ENCODE measurements around the gene NIF3L1. TPM values are rescaled to one million over a fixed set of nuclear protein-coding genes. Genes with fewer than 3 reads are reported as not detected.
A peak's percentile ranks its signal among the peaks of the same experiment; 100 is the strongest.

The NIF3L1 gene
- total RNA-seq, 1 donor from 2014 or later = 22.6 TPM

GRCh38 chr2:200944467-200945394, 55.6 kb downstream of the NIF3L1 start:
- no peak overlapping the region for H3K4me3 Mint-ChIP-seq (ENCODE audit: unreplicated experiment)
- DNase-seq (ENCODE audit: extremely low spot score, unreplicated experiment) = no peak
- peak overlapping the region; percentile 89 for H3K27ac Mint-ChIP-seq (ENCODE audit: unreplicated experiment)
- no peaks in the 10 kb centered on the region for H3K27me3 Mint-ChIP-seq (ENCODE audit: unreplicated experiment)
- H3K36me3 Mint-ChIP-seq (ENCODE audit: unreplicated experiment) = peaks cover 30% of the 10 kb centered on the region
- H3K9me3 Mint-ChIP-seq (ENCODE audit: unreplicated experiment) = no peaks in the 10 kb centered on the region
- TF ChIP-seq CTCF (IDR thresholded peaks at IDR 0.05) = no peak
- H3K4me1 Mint-ChIP-seq (ENCODE audit: unreplicated experiment) = peaks cover 13% of the 10 kb centered on the region

- H3K27ac Mint-ChIP-seq (ENCODE audit: unreplicated experiment) = peak overlapping the region; percentile 89
- no peak for TF ChIP-seq CTCF (IDR thresholded peaks at IDR 0.05)
- DNase-seq (ENCODE audit: extremely low spot score, unreplicated experiment) = no peak
- no peak overlapping the region for H3K4me3 Mint-ChIP-seq (ENCODE audit: unreplicated experiment)
- peaks cover 13% of the 10 kb centered on the region for H3K4me1 Mint-ChIP-seq (ENCODE audit: unreplicated experiment)
- no peaks in the 10 kb centered on the region for H3K9me3 Mint-ChIP-seq (ENCODE audit: unreplicated experiment)
- H3K27me3 Mint-ChIP-seq (ENCODE audit: unreplicated experiment) = no peaks in the 10 kb centered on the region
- H3K36me3 Mint-ChIP-seq (ENCODE audit: unreplicated experiment) = peaks cover 30% of the 10 kb centered on the region
Observed at GRCh38 chr2:200945395-200945729, 56.2 kb downstream of the NIF3L1 start.

GRCh38 chr2:200950378-200950777, 61.2 kb downstream of the NIF3L1 start:
- H3K4me1 Mint-ChIP-seq (ENCODE audit: unreplicated experiment) = peaks cover 2% of the 10 kb centered on the region

More at GRCh38 chr2:200950378-200950777, 61.2 kb downstream of the NIF3L1 start:
- no peak overlapping the region for H3K27ac Mint-ChIP-seq (ENCODE audit: unreplicated experiment)
- TF ChIP-seq CTCF (IDR thresholded peaks at IDR 0.05) = no peak
- no peaks in the 10 kb centered on the region for H3K27me3 Mint-ChIP-seq (ENCODE audit: unreplicated experiment)
- peaks cover 23% of the 10 kb centered on the region for H3K36me3 Mint-ChIP-seq (ENCODE audit: unreplicated experiment)
- no peaks in the 10 kb centered on the region for H3K9me3 Mint-ChIP-seq (ENCODE audit: unreplicated experiment)
- DNase-seq (ENCODE audit: extremely low spot score, unreplicated experiment) = no peak
- H3K4me3 Mint-ChIP-seq (ENCODE audit: unreplicated experiment) = no peak overlapping the region

Other genes with a start within 250 kb of the NIF3L1 start
- gene BZW1, start 77.5 kb upstream of the NIF3L1 start, total RNA-seq = 199 and 214 TPM in 2 replicates
- 92.0 and 96.8 TPM in 2 replicates for gene CLK1, start 24.7 kb upstream of the NIF3L1 start, total RNA-seq
- gene PPIL3, start 294 bp upstream of the NIF3L1 start, total RNA-seq = 49.7 and 50.8 TPM in 2 replicates
- 24.0 and 25.5 TPM in 2 replicates for gene ORC2, start 74.3 kb downstream of the NIF3L1 start, total RNA-seq
- gene HYCC2, start 182.3 kb downstream of the NIF3L1 start, total RNA-seq = 16.8 and 18.9 TPM in 2 replicates
- gene NDUFB3, start 182.6 kb downstream of the NIF3L1 start, total RNA-seq = 69.1 and 74.1 TPM in 2 replicates
- 45.8 and 48.1 TPM in 2 replicates for gene CFLAR, start 226.8 kb downstream of the NIF3L1 start, total RNA-seq

Measured in osteocyte (in vitro differentiated cells).